OCI-M1 (cell line): ENCODE data around the gene IL3RA.
"Not testable (repeated sequence)": the region's sequence is repeated elsewhere in the genome, so short reads cannot be mapped to it uniquely, and the experiment has no call there.

ENCODE experiments used
- DNase-seq: peaks from one replicate; lab custom pipeline; 2025; lab: John Stamatoyannopoulos, UW

Gene IL3RA

GRCh38 chrX:1398431-1399340 is 62.1 kb downstream of the IL3RA start:
- no peak for DNase-seq

GRCh38 chrX:1400049-1400448 is 63.5 kb downstream of the IL3RA start:
- no peak for DNase-seq

DNA sequence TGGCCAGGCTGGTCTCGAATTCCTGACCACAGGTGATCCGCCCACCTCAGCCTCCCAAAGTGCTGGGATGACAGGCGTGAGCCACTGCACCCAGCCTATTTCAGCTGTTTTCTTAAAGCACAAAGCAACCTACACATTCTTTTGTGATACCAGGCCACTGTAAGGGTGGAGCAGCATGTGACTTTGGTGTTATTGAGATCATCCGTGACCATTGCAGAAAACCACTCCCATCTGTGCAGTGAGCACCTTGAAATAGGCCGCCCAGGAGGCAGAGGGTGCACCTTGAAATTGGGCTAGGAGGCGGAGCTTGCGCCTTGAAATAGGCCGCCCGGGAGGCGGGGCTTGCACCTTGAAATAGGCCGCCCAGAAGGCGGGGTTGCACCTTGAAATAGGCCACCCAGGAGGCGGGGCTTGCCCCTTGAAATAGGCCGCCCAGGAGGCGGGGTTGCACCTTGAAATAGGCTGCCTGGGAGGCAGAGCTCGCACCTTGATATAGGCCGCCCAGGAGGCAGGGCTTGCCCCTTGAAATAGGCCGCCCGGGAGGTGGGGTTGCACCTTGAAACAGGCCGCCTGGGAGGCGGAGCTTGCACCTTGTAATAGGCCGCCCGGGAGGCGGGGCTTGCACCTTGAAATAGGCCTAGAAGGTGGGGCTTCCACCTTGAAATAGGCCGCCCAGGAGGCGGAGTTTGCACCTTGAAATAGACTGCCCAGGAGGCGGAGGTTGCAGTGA is 64.3 kb downstream of the IL3RA start:
- DNase-seq = no peak

- DNase-seq = no peak
These were observed 65.2 kb downstream of the IL3RA start for GRCh38 chrX:1401611-1402430.

GRCh38 chrX:1403228-1403627 is 66.6 kb downstream of the IL3RA start:
- no peak for DNase-seq

DNA sequence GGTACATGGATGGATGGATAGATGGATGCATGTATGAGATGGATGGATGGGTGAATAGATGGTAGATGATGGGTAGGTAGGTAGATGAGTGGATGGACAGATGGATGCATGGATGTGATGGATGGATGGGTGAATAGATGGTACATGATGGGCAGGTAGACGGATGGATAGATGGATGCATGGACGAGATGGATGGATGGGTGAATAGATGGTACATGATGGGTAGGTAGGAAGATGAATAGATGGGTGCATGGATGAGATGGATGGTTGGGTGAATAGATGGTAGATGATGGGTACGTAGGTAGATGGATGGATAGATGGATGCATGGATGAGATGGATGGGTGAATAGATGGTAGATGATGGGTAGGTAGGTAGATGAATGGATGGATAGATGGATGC is 67.3 kb downstream of the IL3RA start:
- DNase-seq = not testable (repeated sequence)

DNA sequence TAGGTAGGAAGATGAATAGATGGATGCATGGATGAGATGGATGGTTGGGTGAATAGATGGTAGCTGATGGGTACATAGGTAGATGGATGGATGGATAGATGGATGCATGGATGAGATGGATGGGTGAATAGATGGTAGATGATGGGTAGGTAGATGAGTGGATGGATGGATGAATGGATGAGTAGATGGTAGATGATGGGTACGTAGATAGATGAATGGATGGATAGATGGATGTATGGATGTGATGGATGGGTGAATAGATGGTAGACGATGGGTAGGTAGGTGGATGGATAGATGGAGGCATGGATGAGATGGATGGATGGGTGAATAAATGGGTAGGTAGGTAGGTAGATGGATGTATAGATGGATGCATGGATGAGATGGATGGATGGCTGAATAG is 69.2 kb downstream of the IL3RA start:
- DNase-seq = not testable (repeated sequence)

DNA sequence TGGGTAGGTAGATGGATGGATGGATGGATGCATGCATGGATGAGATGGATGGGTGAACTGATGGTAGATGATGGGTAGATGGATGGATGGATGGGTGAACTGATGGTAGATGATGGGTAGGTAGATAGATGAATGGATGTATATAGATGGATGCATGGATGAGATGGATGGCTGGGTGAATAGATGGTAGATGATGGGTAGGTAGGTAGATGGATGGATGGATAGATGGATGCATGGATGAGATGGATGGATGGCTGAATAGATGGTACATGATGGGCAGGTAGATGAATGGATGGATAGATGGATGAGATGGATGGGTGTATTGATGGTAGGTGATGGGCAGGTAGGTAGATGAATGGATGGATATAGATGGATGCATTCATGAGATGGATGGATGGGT is 70.5 kb downstream of the IL3RA start:
- DNase-seq = no peak

DNA sequence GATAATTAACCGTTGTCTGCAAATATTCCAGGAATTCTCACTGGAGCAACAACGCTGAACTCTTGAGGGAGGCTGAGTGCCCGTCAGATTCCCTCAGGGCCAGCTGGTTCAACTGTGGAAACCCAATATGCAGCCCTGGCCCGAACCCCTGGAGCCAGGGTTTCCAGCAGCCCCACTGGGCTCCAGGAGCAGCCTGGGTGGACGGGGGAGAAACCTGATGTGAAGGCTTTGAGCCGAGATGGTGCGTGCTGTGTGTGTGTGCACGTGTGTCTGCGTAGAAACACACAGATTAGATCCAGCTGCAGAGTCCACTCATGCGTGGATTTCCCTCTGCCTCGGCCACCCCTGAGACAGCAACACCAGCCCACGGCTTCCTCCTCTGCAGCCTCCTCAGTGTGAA is 74.7 kb downstream of the IL3RA start:
- DNase-seq = no peak

GRCh38 chrX:1412551-1413161 is 76.1 kb downstream of the IL3RA start:
- no peak for DNase-seq

DNA sequence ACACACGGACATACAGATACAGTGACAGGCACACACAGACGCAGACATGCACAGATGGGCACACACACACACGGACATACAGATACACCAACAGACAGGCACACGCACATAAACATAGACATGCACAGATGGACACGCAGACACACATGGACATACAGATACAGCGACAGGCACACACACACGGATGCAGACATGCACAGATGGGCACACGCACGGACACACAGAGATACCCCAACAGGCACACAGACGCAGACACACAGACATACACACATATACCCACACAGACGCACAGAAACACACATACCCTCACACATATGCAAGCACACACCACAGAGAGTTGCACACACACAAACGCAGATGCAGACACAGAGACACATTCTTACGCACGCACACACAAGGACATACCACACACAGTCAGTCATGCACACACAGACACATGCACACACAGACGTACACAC is 79.8 kb downstream of the IL3RA start:
- no peak for DNase-seq

GRCh38 chrX:1416965-1417760 is 80.6 kb downstream of the IL3RA start:
- DNase-seq = no peak

- DNase-seq = no peak
These were observed 81.6 kb downstream of the IL3RA start for GRCh38 chrX:1417921-1418771.

DNA sequence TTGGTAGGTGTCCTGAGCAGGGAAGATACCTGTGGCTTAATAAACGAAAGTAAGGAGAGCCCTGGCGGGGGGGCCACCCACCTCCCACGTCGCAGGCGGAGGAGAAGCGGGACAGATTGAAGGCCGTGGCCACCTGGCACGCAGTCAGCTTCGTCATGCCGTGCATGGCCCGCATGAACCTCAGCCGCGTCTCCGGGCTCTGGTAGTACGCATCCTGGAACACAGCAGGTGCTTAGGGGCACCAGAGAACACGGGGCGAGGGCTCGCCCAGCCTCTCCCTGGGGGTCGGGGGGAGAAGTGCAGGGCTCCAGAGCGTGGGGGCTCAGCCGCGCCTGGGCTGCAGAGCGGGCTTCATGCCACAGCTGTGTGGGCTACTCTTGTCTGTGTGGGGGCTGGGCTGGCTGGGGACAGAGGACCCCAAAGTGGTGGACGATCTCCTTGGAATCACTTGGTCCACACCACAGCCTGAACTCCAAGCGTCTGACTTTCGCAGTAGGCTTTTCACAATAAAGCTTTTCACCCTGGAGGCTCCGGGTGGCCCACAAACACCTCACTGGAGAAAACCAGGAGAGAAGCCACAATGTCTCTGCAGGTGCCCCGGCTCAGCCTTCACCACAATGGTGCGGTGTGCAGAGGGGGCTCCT is 82.4 kb downstream of the IL3RA start:
- no peak for DNase-seq

- no peak for DNase-seq
These were observed 83.2 kb downstream of the IL3RA start for GRCh38 chrX:1419545-1420355.

DNA sequence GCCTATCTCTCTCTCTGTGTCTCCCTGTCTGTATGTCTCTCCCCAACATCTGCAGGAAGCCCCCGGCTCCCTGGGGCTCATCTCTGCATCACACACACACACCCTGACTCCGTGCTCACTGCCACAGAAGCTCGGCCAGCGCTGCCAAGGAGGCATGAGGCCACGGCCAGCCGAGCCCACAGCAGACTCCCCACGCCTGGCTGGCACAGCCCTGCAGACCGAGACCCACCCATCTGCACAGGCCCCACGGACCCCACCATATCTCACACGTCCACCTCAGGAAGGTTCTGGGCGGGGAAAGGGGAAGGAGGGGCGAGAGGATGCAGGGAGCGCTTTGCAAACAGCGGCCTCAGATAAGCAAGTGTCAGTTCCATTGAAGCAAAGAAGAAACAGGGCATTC is 83.8 kb downstream of the IL3RA start:
- DNase-seq = no peak

- no peak for DNase-seq
These were observed 85.0 kb downstream of the IL3RA start for GRCh38 chrX:1421433-1422134.

DNA sequence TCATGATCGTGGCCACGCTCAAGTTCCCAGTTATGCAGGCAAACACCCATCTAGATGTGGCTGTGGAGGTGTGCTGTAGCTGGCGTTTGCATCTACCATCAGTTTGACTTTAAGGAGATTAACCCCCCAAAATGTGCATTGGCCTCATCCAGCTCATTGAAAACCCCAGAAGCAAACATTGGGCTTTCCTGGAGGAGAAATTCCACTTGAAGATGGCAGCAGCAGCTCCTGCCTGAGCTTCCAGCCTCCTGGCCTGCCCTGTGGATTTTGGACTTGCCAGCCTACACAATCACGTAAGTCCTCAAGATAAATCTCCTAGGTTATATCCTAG is 85.5 kb downstream of the IL3RA start:
- no peak for DNase-seq
